ACC112 (cell line): ENCODE measurements around the gene TPI1.
"Not testable (repeated sequence)": the region's sequence is repeated elsewhere in the genome, so short reads cannot be mapped to it uniquely, and the experiment has no call there.

Experiments
- H2AFZ ChIP-seq: fragments of 200-600 bp; sonication (generic); one replicate; pipeline ENCODE4 v1.6.0; 2017; ENCODE audit warnings: antibody characterized with exemption, low read length; ENCODE audit not compliant: unreplicated experiment
- H3K27ac ChIP-seq: fragments of 200-600 bp; sonication (generic); 2 replicates; pipeline ENCODE4 v1.5.1; 2014; ENCODE audit warnings: low read depth, mild to moderate bottlenecking, antibody characterized with exemption, low read length, moderate library complexity
- H3K27me3 ChIP-seq: fragments of 200-600 bp; sonication (generic); 2 replicates; pipeline ENCODE4 v1.6.1; 2014; ENCODE audit warnings: mild to moderate bottlenecking, antibody characterized with exemption, low read length, moderate library complexity, mixed read lengths; ENCODE audit not compliant: insufficient read depth
- H3K36me3 ChIP-seq: fragments of 200-600 bp; sonication (generic); 2 replicates; pipeline ENCODE4 v1.6.1; 2016; ENCODE audit warnings: mild to moderate bottlenecking, antibody characterized with exemption, low read length, moderate library complexity, mixed read lengths; ENCODE audit not compliant: insufficient read depth
- H3K4me1 ChIP-seq: fragments of 200-600 bp; sonication (generic); one replicate; pipeline ENCODE4 v1.6.1; 2016; ENCODE audit warnings: low read length, mixed read lengths; ENCODE audit not compliant: insufficient read depth, unreplicated experiment, control insufficient read depth
- H3K4me3 ChIP-seq: fragments of 200-600 bp; sonication (generic); 2 replicates; pipeline ENCODE4 v1.5.1; 2014; ENCODE audit warnings: mild to moderate bottlenecking, low read depth, low read length
- H3K79me2 ChIP-seq: fragments of 200-600 bp; sonication (generic); one replicate; pipeline ENCODE4 v1.6.0; 2016; ENCODE audit warnings: low read length; ENCODE audit not compliant: control insufficient read depth, unreplicated experiment, insufficient read depth

Gene TPI1

GRCh38 chr12:6899427-6899826, 32.1 kb downstream of the TPI1 start:
- no peaks in the 10 kb centered on the region for H3K36me3 ChIP-seq
- no peak overlapping the region for H3K4me3 ChIP-seq
- no peak overlapping the region for H3K27ac ChIP-seq
- H3K4me1 ChIP-seq = peaks cover 4% of the 10 kb centered on the region
- no peak overlapping the region for H2AFZ ChIP-seq
- no peaks in the 10 kb centered on the region for H3K79me2 ChIP-seq
- H3K27me3 ChIP-seq = no peaks in the 10 kb centered on the region

GRCh38 chr12:6899837-6900519, 32.6 kb downstream of the TPI1 start:
- H3K79me2 ChIP-seq = no peaks in the 10 kb centered on the region
- H3K27ac ChIP-seq = no peak overlapping the region
- no peaks in the 10 kb centered on the region for H3K27me3 ChIP-seq
- no peak overlapping the region for H2AFZ ChIP-seq
- no peaks in the 10 kb centered on the region for H3K36me3 ChIP-seq
- H3K4me3 ChIP-seq = no peak overlapping the region
- H3K4me1 ChIP-seq = peaks cover 4% of the 10 kb centered on the region

GRCh38 chr12:6902448-6902847, 35.1 kb downstream of the TPI1 start:
- Histone ChIP-seq H3K79me2 (no peaks in the 10 kb centered on the region), H3K36me3 (peaks cover 6% of the 10 kb centered on the region; the same call in 1 of the 2 replicates), H3K27ac (no peak overlapping the region), H2AFZ (no peak overlapping the region), H3K27me3 (no peaks in the 10 kb centered on the region), H3K4me3 (no peak overlapping the region), H3K4me1 (peaks cover 12% of the 10 kb centered on the region)

GRCh38 chr12:6903722-6904121, 36.4 kb downstream of the TPI1 start:
- H3K4me1 ChIP-seq = peaks cover 12% of the 10 kb centered on the region
- no peaks in the 10 kb centered on the region for H3K27me3 ChIP-seq
- no peaks in the 10 kb centered on the region for H3K79me2 ChIP-seq
- H3K36me3 ChIP-seq = peaks cover 6% of the 10 kb centered on the region; the same call in 1 of the 2 replicates
- H2AFZ ChIP-seq = peak overlapping the region; percentile 88
- no peak overlapping the region for H3K4me3 ChIP-seq
- H3K27ac ChIP-seq = no peak overlapping the region

GRCh38 chr12:6904280-6905276, 37.2 kb downstream of the TPI1 start, which contains the start of gene LRRC23:
LRRC23 (plus strand) TSS chr12:6904822; CDS start chr12:6905634, 812 bp downstream.
- H3K4me3 ChIP-seq = peak within 1 kb of the TSS; percentile 81
- H3K4me1 ChIP-seq = peaks cover 12% of the 10 kb centered on the region
- H3K27me3 ChIP-seq = no peaks in the 10 kb centered on the region
- H2AFZ ChIP-seq = peak within 1 kb of the TSS; percentile 94
- H3K27ac ChIP-seq = peak within 1 kb of the TSS; percentile 56
- H3K36me3 ChIP-seq = peaks cover 6% of the 10 kb centered on the region; the same call in 1 of the 2 replicates
- no peaks in the 10 kb centered on the region for H3K79me2 ChIP-seq

GRCh38 chr12:6905414-6906040, 38.2 kb downstream of the TPI1 start:
- Histone ChIP-seq H3K4me1 (peaks cover 12% of the 10 kb centered on the region), H3K4me3 (peak overlapping the region; percentile 81), H3K79me2 (no peaks in the 10 kb centered on the region), H3K36me3 (peaks cover 6% of the 10 kb centered on the region; the same call in 1 of the 2 replicates), H3K27me3 (no peaks in the 10 kb centered on the region), H2AFZ (no peak overlapping the region), H3K27ac (peak overlapping the region; percentile 56; the same call in 1 of the 2 replicates)

- H2AFZ ChIP-seq, H3K79me2 ChIP-seq: not testable (repeated sequence)
These were observed 40.8 kb downstream of the TPI1 start for GRCh38 chr12:6908141-6908540.

GRCh38 chr12:6909421-6910145, 42.3 kb downstream of the TPI1 start:
- H3K36me3 ChIP-seq = peaks cover 6% of the 10 kb centered on the region; the same call in 1 of the 2 replicates
- no peaks in the 10 kb centered on the region for H3K79me2 ChIP-seq
- H3K27ac ChIP-seq = no peak overlapping the region
- H3K4me3 ChIP-seq = no peak overlapping the region
- H2AFZ ChIP-seq = no peak overlapping the region
- H3K27me3 ChIP-seq = no peaks in the 10 kb centered on the region
- H3K4me1 ChIP-seq = peaks cover 12% of the 10 kb centered on the region

More at GRCh38 chr12:6908141-6908540, 40.8 kb downstream of the TPI1 start:
- not testable (repeated sequence) for H3K27me3 ChIP-seq, H3K27ac ChIP-seq, H3K4me3 ChIP-seq, H3K36me3 ChIP-seq
- H3K4me1 ChIP-seq = peaks cover 12% of the 10 kb centered on the region

- no peak overlapping the region for H3K27ac ChIP-seq
- H3K4me3 ChIP-seq = no peak overlapping the region
- peaks cover 15% of the 10 kb centered on the region for H3K79me2 ChIP-seq
- H3K27me3 ChIP-seq = no peaks in the 10 kb centered on the region
- H3K4me1 ChIP-seq = peaks cover 10% of the 10 kb centered on the region
- peaks cover 11% of the 10 kb centered on the region; the same call in 1 of the 2 replicates for H3K36me3 ChIP-seq
- no peak overlapping the region for H2AFZ ChIP-seq
These were observed 45.0 kb downstream of the TPI1 start for GRCh38 chr12:6912164-6912935.
